K562 (cell line): ENCODE data around the gene COX4I2. TPM values are rescaled to one million over a fixed set of nuclear protein-coding genes. Genes with fewer than 3 reads are reported as not detected.

Experiments
- BRD4 ChIP-seq: fragments of 200-600 bp; sonication (generic); IDR thresholded peaks from 2 replicates; pipeline ENCODE4 v1.6.1; 2017; ENCODE audit warnings: inconsistent platforms
- CHD4 ChIP-seq: fragments of 200-600 bp; sonication (generic); IDR thresholded peaks from 3 replicates; pipeline ENCODE4 v1.6.1; 2012; ENCODE audit warnings: low read depth, mild to moderate bottlenecking, mixed read lengths, low read length, inconsistent platforms; ENCODE audit not compliant: insufficient read depth, insufficient replicate concordance, poor library complexity, severe bottlenecking
- DLX4 ChIP-seq: fragments of 250-450 bp; sonication (Bioruptor Pico); IDR thresholded peaks from 2 replicates; pipeline ENCODE4 v1.6.1; 2021; ENCODE audit warnings: mild to moderate bottlenecking
- NRF1 ChIP-seq, 2 experiments: fragments of 450-650 bp; IDR thresholded peaks in 1 of 2; conservative IDR thresholded peaks in 1 of 2; 2 replicates each; pipeline ENCODE4 v1.6.1; 2014; ENCODE audit warnings: mild to moderate bottlenecking in 2 of 2
- PCBP1 ChIP-seq: fragments of 200-400 bp; formaldehyde crosslinking; IDR thresholded peaks from 2 replicates; pipeline ENCODE4 v1.6.1; 2018; ENCODE audit warnings: mild to moderate bottlenecking, low read depth, low read length; ENCODE audit not compliant: poor library complexity, severe bottlenecking
- POLR2B ChIP-seq: fragments of 450-650 bp; IDR thresholded peaks from 2 replicates; pipeline ENCODE4 v1.6.1; 2018; ENCODE audit warnings: low read depth; ENCODE audit not compliant: partially characterized antibody
- POLR2H ChIP-seq: IDR thresholded peaks from 2 replicates; pipeline ENCODE4 v1.6.1; 2016; ENCODE audit warnings: missing genetic modification characterization, low read depth, mild to moderate bottlenecking, control low read depth, missing compliant biosample characterization, moderate library complexity
- POLR3G ChIP-seq: IDR thresholded peaks from 2 replicates; pipeline ENCODE4 v1.6.1; 2011; ENCODE audit not compliant: insufficient read length, insufficient replicate concordance; ENCODE audit errors: extremely low read depth
- RFX1 ChIP-seq: fragments of 450-650 bp; IDR thresholded peaks from 2 replicates; pipeline ENCODE4 v1.6.1; 2016; ENCODE audit warnings: mild to moderate bottlenecking, moderate library complexity
- TEAD1 ChIP-seq, 2 experiments: fragments of 450-650 bp in 1 of 2; sonication (generic) in 1 of 2; formaldehyde crosslinking; IDR thresholded peaks; 2 replicates each; pipeline versions ENCODE4 v1.4.0 to v1.8.0; 2020 to 2022; ENCODE audit warnings: mild to moderate bottlenecking in 2 of 2, missing genetic modification reagents in 1 of 2
- ZBTB26 ChIP-seq: fragments of 450-650 bp; formaldehyde crosslinking; IDR thresholded peaks from 2 replicates; pipeline ENCODE4 v1.4.0; 2022; ENCODE audit warnings: missing genetic modification characterization
- ZNF395 ChIP-seq: fragments of 200-800 bp; sonication (Bioruptor generic); IDR thresholded peaks from 2 replicates; pipeline ENCODE4 v1.6.1; 2017; ENCODE audit warnings: missing genetic modification characterization, missing compliant biosample characterization
- polyA plus RNA-seq, 8 experiments: library from polyadenylated mRNA; depleted of rRNA in 4 of 8; stranded (reverse) in 5 of 8; unstranded in 3 of 8; fragments of >200 nt; fragmentation: Nextera tagmentation in 2 of 8; fragmentation: Illumina TruSeq in 1 of 8; extraction: Ambion mirVana in 2 of 8; extraction: Trizol in 1 of 8; gene quantifications; 2 replicates each; pipeline versions ENCODE4 v1.2.1 to v1.2.3, GENCODE V29; 2011 to 2014; ENCODE audit warnings: inconsistent platforms in 1 of 8, missing spikeins in 1 of 8
- total RNA-seq, 7 experiments: library from RNA; depleted of rRNA in 6 of 7; stranded (reverse); fragments of >200 nt in 6 of 7; fragmentation: Illumina TruSeq in 2 of 7; extraction: Trizol in 2 of 7; gene quantifications; 2 replicates each; pipeline versions ENCODE4 v1.2.1 to v1.2.3, GENCODE V29; 2011 to 2021; ENCODE audit warnings: low replicate concordance in 1 of 7
- TF ChIP-seq, protein P1 (sequence below): sonication (generic); IDR thresholded peaks from 2 replicates; pipeline ENCODE4 v1.6.1; 2016
- TF ChIP-seq, protein P2 (sequence below): fragments of 250-450 bp; sonication (Bioruptor Pico); IDR thresholded peaks from 2 replicates; pipeline ENCODE4 v1.8.0; 2021; ENCODE audit warnings: moderate library complexity, mild to moderate bottlenecking, inconsistent platforms
- TF ChIP-seq, protein P3 (sequence below), 3 experiments: IDR thresholded peaks in 2 of 3; conservative IDR thresholded peaks in 1 of 3; 2 replicates each; pipeline ENCODE4 v1.5.1; 2011 to 2012; ENCODE audit warnings: low read length in 3 of 3, mild to moderate bottlenecking in 3 of 3, control low read depth in 2 of 3, improper control_type of control experiment in 1 of 3, inconsistent platforms in 1 of 3, low read depth in 1 of 3, mixed read lengths in 1 of 3, moderate library complexity in 1 of 3; ENCODE audit not compliant: insufficient read depth in 2 of 3

COX4I2 gene
- total and polyA plus RNA-seq, 9 of the 15 experiments (the other 6 are each of a cell fraction or from before 2014, with no cell fraction given), result not detected

DNA sequence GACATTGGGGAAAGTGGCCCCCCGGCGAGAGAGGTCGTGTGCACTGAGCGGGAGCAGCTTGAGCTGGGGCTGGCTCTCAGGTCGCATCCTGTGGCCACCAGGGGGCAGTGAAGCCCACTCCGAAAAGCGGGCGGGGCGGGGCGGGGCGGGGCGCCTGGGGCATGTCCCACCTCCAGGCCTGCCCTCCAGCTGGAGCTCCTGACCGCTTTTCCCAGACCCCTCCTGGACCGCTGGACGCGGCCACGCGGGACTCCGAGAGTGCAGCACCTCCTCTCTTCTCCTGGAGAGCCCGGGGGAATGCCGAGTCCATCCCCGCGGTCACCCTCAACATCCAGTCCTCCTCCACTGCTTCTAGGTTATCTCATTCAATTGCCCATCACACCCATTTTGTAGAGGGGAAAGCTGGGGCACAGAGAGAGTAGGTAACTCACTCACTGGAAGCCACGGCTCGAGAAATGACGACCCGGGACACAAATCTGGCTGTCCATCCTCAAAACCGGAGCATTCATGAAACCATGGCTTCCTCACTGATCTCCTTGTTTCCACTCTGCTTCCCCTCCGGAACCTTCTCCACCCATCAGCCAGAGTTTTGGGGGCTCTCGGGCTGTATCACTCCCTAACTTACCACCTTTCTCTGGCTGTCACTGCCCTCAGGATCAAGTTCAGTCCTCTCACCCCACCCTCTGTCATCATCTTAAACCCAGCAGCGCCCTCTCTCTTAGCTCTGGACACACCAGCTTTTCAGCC, 24.1 kb downstream of the COX4I2 start (continued):
- TF ChIP-seq, protein P1, sequence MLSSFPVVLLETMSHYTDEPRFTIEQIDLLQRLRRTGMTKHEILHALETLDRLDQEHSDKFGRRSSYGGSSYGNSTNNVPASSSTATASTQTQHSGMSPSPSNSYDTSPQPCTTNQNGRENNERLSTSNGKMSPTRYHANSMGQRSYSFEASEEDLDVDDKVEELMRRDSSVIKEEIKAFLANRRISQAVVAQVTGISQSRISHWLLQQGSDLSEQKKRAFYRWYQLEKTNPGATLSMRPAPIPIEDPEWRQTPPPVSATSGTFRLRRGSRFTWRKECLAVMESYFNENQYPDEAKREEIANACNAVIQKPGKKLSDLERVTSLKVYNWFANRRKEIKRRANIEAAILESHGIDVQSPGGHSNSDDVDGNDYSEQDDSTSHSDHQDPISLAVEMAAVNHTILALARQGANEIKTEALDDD, result peak; percentile 79
- TF ChIP-seq POLR2B (peak; percentile 70), DLX4 (CRISPR knock-in tag) (peak; percentile 61; the same call in 1 of the 2 replicates), CHD4 (peak; percentile 64), RFX1 (no peak), POLR3G (no peak), NRF1 (conservative IDR thresholded peaks at IDR 0.05 in 1 of 2, IDR thresholded peaks at IDR 0.05 in 1 of 2) (peak in 1 of 2 experiments; percentile 18; a peak in 1 of 4 replicates), ZBTB26 (CRISPR knock-in tag) (peak; percentile 82; the same call in 1 of the 2 replicates), TEAD1 (CRISPR knock-in tag; IDR thresholded peaks at IDR 0.05) (peak in 1 of 2 experiments; percentile 65; a peak in 1 of 4 replicates), BRD4 (no peak), PCBP1 (peak; percentile 54), ZNF395 (peak; percentile 20; the same call in 1 of the 2 replicates), POLR2H (tag) (peak; percentile 72)
- TF ChIP-seq, protein P2, sequence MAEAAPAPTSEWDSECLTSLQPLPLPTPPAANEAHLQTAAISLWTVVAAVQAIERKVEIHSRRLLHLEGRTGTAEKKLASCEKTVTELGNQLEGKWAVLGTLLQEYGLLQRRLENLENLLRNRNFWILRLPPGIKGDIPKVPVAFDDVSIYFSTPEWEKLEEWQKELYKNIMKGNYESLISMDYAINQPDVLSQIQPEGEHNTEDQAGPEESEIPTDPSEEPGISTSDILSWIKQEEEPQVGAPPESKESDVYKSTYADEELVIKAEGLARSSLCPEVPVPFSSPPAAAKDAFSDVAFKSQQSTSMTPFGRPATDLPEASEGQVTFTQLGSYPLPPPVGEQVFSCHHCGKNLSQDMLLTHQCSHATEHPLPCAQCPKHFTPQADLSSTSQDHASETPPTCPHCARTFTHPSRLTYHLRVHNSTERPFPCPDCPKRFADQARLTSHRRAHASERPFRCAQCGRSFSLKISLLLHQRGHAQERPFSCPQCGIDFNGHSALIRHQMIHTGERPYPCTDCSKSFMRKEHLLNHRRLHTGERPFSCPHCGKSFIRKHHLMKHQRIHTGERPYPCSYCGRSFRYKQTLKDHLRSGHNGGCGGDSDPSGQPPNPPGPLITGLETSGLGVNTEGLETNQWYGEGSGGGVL (CRISPR knock-in tag), result no peak
- TF ChIP-seq, protein P3, sequence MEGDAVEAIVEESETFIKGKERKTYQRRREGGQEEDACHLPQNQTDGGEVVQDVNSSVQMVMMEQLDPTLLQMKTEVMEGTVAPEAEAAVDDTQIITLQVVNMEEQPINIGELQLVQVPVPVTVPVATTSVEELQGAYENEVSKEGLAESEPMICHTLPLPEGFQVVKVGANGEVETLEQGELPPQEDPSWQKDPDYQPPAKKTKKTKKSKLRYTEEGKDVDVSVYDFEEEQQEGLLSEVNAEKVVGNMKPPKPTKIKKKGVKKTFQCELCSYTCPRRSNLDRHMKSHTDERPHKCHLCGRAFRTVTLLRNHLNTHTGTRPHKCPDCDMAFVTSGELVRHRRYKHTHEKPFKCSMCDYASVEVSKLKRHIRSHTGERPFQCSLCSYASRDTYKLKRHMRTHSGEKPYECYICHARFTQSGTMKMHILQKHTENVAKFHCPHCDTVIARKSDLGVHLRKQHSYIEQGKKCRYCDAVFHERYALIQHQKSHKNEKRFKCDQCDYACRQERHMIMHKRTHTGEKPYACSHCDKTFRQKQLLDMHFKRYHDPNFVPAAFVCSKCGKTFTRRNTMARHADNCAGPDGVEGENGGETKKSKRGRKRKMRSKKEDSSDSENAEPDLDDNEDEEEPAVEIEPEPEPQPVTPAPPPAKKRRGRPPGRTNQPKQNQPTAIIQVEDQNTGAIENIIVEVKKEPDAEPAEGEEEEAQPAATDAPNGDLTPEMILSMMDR (IDR thresholded peaks at IDR 0.05 in 2 of 3, conservative IDR thresholded peaks at IDR 0.05 in 1 of 3; ENCODE audit: insufficient read depth in 2 of 3, low read depth in 1 of 3, low read length in 3 of 3), result peak; percentile 66 to 84 (median 74)
